GM23338 (cell line): Measurements from ENCODE around the gene LPP. TPM values are rescaled to one million over a fixed set of nuclear protein-coding genes. Genes with fewer than 3 reads are reported as not detected.

ENCODE experiments used
- ATAC-seq: fragments of 200-7000 bp; cut with Tn5 transposase; 3 replicates; pipeline ENCODE4 v1.9.1; 2020
- DNase-seq: peaks from one replicate; pipeline ENCODE4 v3.0.0-alpha.2; 2015; ENCODE audit warnings: low spot score
- H2AFZ ChIP-seq: fragments of 200-600 bp; sonication (generic); 2 replicates; pipeline ENCODE4 v1.8.0; 2016; ENCODE audit warnings: antibody characterized with exemption, mild to moderate bottlenecking, moderate library complexity
- H3F3A ChIP-seq: fragments of 200-600 bp; sonication (generic); replicated peaks from 2 replicates; pipeline ENCODE4 v1.8.0; 2017; ENCODE audit warnings: antibody characterized with exemption, mixed run types, low read depth
- H3K27ac ChIP-seq: fragments of 200-600 bp; sonication (generic); 2 replicates; pipeline ENCODE4 v1.6.1; 2016; ENCODE audit warnings: low read depth
- H3K27me3 ChIP-seq: fragments of 200-600 bp; sonication (generic); 2 replicates; pipeline ENCODE4 v1.8.0; 2016; ENCODE audit warnings: mild to moderate bottlenecking, mixed run types, moderate library complexity; ENCODE audit not compliant: insufficient read depth
- H3K36me3 ChIP-seq: fragments of 200-600 bp; sonication (generic); 2 replicates; pipeline ENCODE4 v1.8.0; 2016; ENCODE audit warnings: mild to moderate bottlenecking; ENCODE audit not compliant: insufficient read depth
- H3K4me1 ChIP-seq: fragments of 200-600 bp; sonication (generic); 2 replicates; pipeline ENCODE4 v1.8.0; 2016; ENCODE audit warnings: mild to moderate bottlenecking, moderate library complexity; ENCODE audit not compliant: insufficient read depth
- H3K4me2 ChIP-seq: fragments of 200-600 bp; sonication (generic); 2 replicates; pipeline ENCODE4 v1.7.1; 2017; ENCODE audit warnings: mixed run types
- H3K4me3 ChIP-seq: fragments of 200-600 bp; sonication (generic); 2 replicates; pipeline ENCODE4 v1.6.1; 2016; ENCODE audit warnings: mixed run types
- H3K79me2 ChIP-seq: fragments of 200-600 bp; sonication (generic); replicated peaks from 2 replicates; pipeline ENCODE4 v1.8.0; 2017; ENCODE audit warnings: mild to moderate bottlenecking; ENCODE audit not compliant: insufficient read depth
- H3K9me2 ChIP-seq: fragments of 200-600 bp; sonication (generic); 2 replicates; pipeline ENCODE4 v1.8.0; 2017; ENCODE audit not compliant: insufficient read depth
- H4K20me1 ChIP-seq: fragments of 200-600 bp; sonication (generic); replicated peaks from 2 replicates; pipeline ENCODE4 v1.8.0; 2017; ENCODE audit warnings: mild to moderate bottlenecking; ENCODE audit not compliant: insufficient read depth
- H3K27ac Mint-ChIP-seq: 2 replicates; pipeline ENCODE4 v1.8.0; 2020; ENCODE audit warnings: inconsistent platforms, mild to moderate bottlenecking, moderate library complexity, mixed read lengths
- H3K27me3 Mint-ChIP-seq: 3 replicates; pipeline ENCODE4 v1.8.0; 2022; ENCODE audit warnings: low read depth, mild to moderate bottlenecking, moderate library complexity, mixed read lengths, inconsistent platforms; ENCODE audit not compliant: insufficient read depth, poor library complexity
- H3K36me3 Mint-ChIP-seq: 3 replicates; pipeline ENCODE4 v1.8.0; 2021; ENCODE audit warnings: low read depth, mild to moderate bottlenecking, inconsistent platforms, moderate library complexity, mixed read lengths
- H3K4me1 Mint-ChIP-seq: 3 replicates; pipeline ENCODE4 v1.8.0; 2020; ENCODE audit warnings: mild to moderate bottlenecking, inconsistent platforms, mixed read lengths
- H3K4me3 Mint-ChIP-seq: 3 replicates; pipeline ENCODE4 v1.8.0; 2021; ENCODE audit warnings: moderate library complexity, mild to moderate bottlenecking, inconsistent platforms, mixed read lengths
- H3K9me3 Mint-ChIP-seq: 3 replicates; pipeline ENCODE4 v1.8.0; 2020; ENCODE audit warnings: moderate library complexity, mild to moderate bottlenecking, inconsistent platforms, mixed read lengths
- CTCF ChIP-seq, 2 experiments: fragments of 200-600 bp in 1 of 2; sonication (generic) in 1 of 2; conservative IDR thresholded peaks; 2 replicates each; pipeline versions ENCODE4 v1.5.1 to v1.6.1; 2016 to 2017; ENCODE audit warnings: antibody characterized with exemption in 2 of 2, low read depth in 2 of 2, mild to moderate bottlenecking in 2 of 2, moderate library complexity in 1 of 2
- ETS1 ChIP-seq: IDR thresholded peaks from 2 replicates; pipeline ENCODE4 v1.6.1; 2016; ENCODE audit warnings: antibody characterized with exemption
- EZH2 ChIP-seq: fragments of 200-600 bp; sonication (generic); IDR thresholded peaks from one replicate; pipeline ENCODE4 v1.8.0; 2017; ENCODE audit warnings: antibody characterized with exemption, mild to moderate bottlenecking, low read depth; ENCODE audit not compliant: unreplicated experiment
- EZH2phosphoT487 ChIP-seq: fragments of 200-600 bp; sonication (generic); IDR thresholded peaks from one replicate; pipeline ENCODE4 v1.8.1; 2018; ENCODE audit warnings: antibody characterized with exemption; ENCODE audit not compliant: unreplicated experiment
- JUNB ChIP-seq: IDR thresholded peaks from one replicate; pipeline ENCODE4 v1.6.1; 2016; ENCODE audit warnings: antibody characterized with exemption; ENCODE audit not compliant: unreplicated experiment
- NANOG ChIP-seq: IDR thresholded peaks from 2 replicates; pipeline ENCODE4 v1.6.1; 2016; ENCODE audit warnings: antibody characterized with exemption, borderline replicate concordance
- POLR2AphosphoS5 ChIP-seq: IDR thresholded peaks from 2 replicates; pipeline ENCODE4 v1.6.1; 2016; ENCODE audit warnings: antibody characterized with exemption, low read depth
- REST ChIP-seq: IDR thresholded peaks from one replicate; pipeline ENCODE4 v1.6.1; 2018; ENCODE audit warnings: antibody characterized with exemption; ENCODE audit not compliant: unreplicated experiment
- STAT1 ChIP-seq: IDR thresholded peaks from one replicate; pipeline ENCODE4 v1.6.1; 2016; ENCODE audit warnings: antibody characterized with exemption; ENCODE audit not compliant: unreplicated experiment
- ZNF114 ChIP-seq: fragments of 250-450 bp; sonication (Bioruptor Pico); IDR thresholded peaks from 2 replicates; pipeline ENCODE4 v1.5.0; 2020; ENCODE audit warnings: mild to moderate bottlenecking, moderate library complexity
- ZNF331 ChIP-seq: fragments of 250-450 bp; sonication (Bioruptor Pico); IDR thresholded peaks from 2 replicates; pipeline ENCODE4 v1.5.0; 2020; ENCODE audit warnings: low read depth, mild to moderate bottlenecking, moderate library complexity
- ZNF462 ChIP-seq: fragments of 250-450 bp; sonication (Bioruptor Pico); IDR thresholded peaks from 2 replicates; pipeline ENCODE4 v1.5.0; 2020; ENCODE audit warnings: mild to moderate bottlenecking, moderate library complexity
- polyA plus RNA-seq: library from polyadenylated mRNA; unstranded; fragments of >200 nt; fragmentation: Nextera tagmentation; extraction: Ambion mirVana; gene quantifications from 2 replicates; pipeline ENCODE4 v1.2.1, GENCODE V29; 2016
- total RNA-seq: library from RNA; depleted of rRNA; stranded (reverse); fragments of >200 nt; shearing (Covaris generic); gene quantifications from 2 replicates; pipeline ENCODE4 v1.2.3, GENCODE V29; 2014

Gene LPP
- total and polyA plus RNA-seq, 2 experiments from 2014 or later = 23.0 to 35.2 TPM

GRCh38 chr3:188157971-188158370 is 4.0 kb downstream of the LPP start:
- Mint-ChIP-seq H3K4me3 (no peak overlapping the region), H3K27me3 (peaks cover 8% of the 10 kb centered on the region), H3K9me3 (no peaks in the 10 kb centered on the region), H3K27ac (no peak overlapping the region; the same call in 1 of the 2 replicates), H3K4me1 (peaks cover 40% of the 10 kb centered on the region), H3K36me3 (no peaks in the 10 kb centered on the region)
- H3K4me2 ChIP-seq = no peak overlapping the region
- H3K27ac ChIP-seq = no peak overlapping the region
- no peaks in the 10 kb centered on the region; the same call in 1 of the 2 replicates for H4K20me1 ChIP-seq
- peaks cover 86% of the 10 kb centered on the region for H3K79me2 ChIP-seq
- no peak for TF ChIP-seq ETS1
- TF ChIP-seq EZH2phosphoT487 = no peak
- TF ChIP-seq ZNF331 (CRISPR knock-in tag) = no peak
- no peak for TF ChIP-seq STAT1
- TF ChIP-seq NANOG = no peak
- TF ChIP-seq CTCF (conservative IDR thresholded peaks at IDR 0.05; ENCODE audit: low read depth in 2 of 2) = no peak
- TF ChIP-seq ZNF462 (CRISPR knock-in tag) = no peak
- TF ChIP-seq POLR2AphosphoS5 = no peak
- no peak for TF ChIP-seq EZH2
- TF ChIP-seq JUNB = no peak
- TF ChIP-seq ZNF114 = no peak
- TF ChIP-seq REST = no peak
- H3F3A ChIP-seq = peaks cover 5% of the 10 kb centered on the region; the same call in 1 of the 2 replicates
- peaks cover 24% of the 10 kb centered on the region for H3K4me1 ChIP-seq
- no peak overlapping the region for H2AFZ ChIP-seq
- H3K4me3 ChIP-seq = no peak overlapping the region
- no peaks in the 10 kb centered on the region for H3K9me2 ChIP-seq
- ATAC-seq = no peak
- no peak for DNase-seq
- H3K27me3 ChIP-seq = no peaks in the 10 kb centered on the region
- H3K36me3 ChIP-seq = no peaks in the 10 kb centered on the region
